ENCODE data around the gene ADSS1. TPM values are rescaled to one million over a fixed set of nuclear protein-coding genes. Genes with fewer than 3 reads are reported as not detected.

Gene ADSS1
- polyA plus RNA-seq, 3 donors from 2014 or later: 0.43 to 2.4 (median 1.2) TPM

GRCh38 chr14:104710071-104710735 lies 13.8 kb upstream of the ADSS1 start:
- Mint-ChIP-seq H3K4me1 (peaks cover 0 to 2% of the 10 kb centered on the region in 2 donors), H3K4me3 (no peak overlapping the region), H3K27ac (no peak overlapping the region), H3K36me3 (no peaks in the 10 kb centered on the region), H3K9me3 (no peaks in the 10 kb centered on the region), H3K27me3 (ENCODE audit: low read depth in 3 of 3) (no peaks in the 10 kb centered on the region)
- no peak for DNase-seq

GRCh38 chr14:104712881-104713734 lies 10.9 kb upstream of the ADSS1 start:
- no peaks in the 10 kb centered on the region for H3K9me3 Mint-ChIP-seq
- no peak overlapping the region for H3K27ac Mint-ChIP-seq
- peaks cover 0 to 3% of the 10 kb centered on the region in 2 donors for H3K4me1 Mint-ChIP-seq
- H3K4me3 Mint-ChIP-seq: no peak overlapping the region
- DNase-seq: no peak
- H3K36me3 Mint-ChIP-seq: no peaks in the 10 kb centered on the region
- no peaks in the 10 kb centered on the region for H3K27me3 Mint-ChIP-seq (ENCODE audit: low read depth in 3 of 3)

GRCh38 chr14:104714066-104714465 lies 10.0 kb upstream of the ADSS1 start:
- no peak for DNase-seq
- Mint-ChIP-seq H3K27ac (no peak overlapping the region), H3K4me1 (peaks cover 0 to 2% of the 10 kb centered on the region in 2 donors), H3K4me3 (no peak overlapping the region), H3K27me3 (ENCODE audit: low read depth in 3 of 3) (no peaks in the 10 kb centered on the region), H3K9me3 (no peaks in the 10 kb centered on the region), H3K36me3 (no peaks in the 10 kb centered on the region)

- Mint-ChIP-seq H3K4me1 (peaks cover 0 to 2% of the 10 kb centered on the region in 2 donors), H3K27me3 (ENCODE audit: low read depth in 3 of 3) (no peaks in the 10 kb centered on the region), H3K9me3 (no peaks in the 10 kb centered on the region), H3K4me3 (no peak overlapping the region), H3K27ac (no peak overlapping the region), H3K36me3 (no peaks in the 10 kb centered on the region)
- DNase-seq: no peak
Observed at GRCh38 chr14:104714681-104715080, 9.3 kb upstream of the ADSS1 start.

GRCh38 chr14:104715416-104715815 lies 8.6 kb upstream of the ADSS1 start:
- peaks cover 0 to 2% (median 0%) of the 10 kb centered on the region in 3 donors for H3K27me3 Mint-ChIP-seq (ENCODE audit: low read depth in 3 of 3)
- DNase-seq: no peak
- H3K9me3 Mint-ChIP-seq: no peaks in the 10 kb centered on the region
- no peak overlapping the region for H3K27ac Mint-ChIP-seq
- H3K4me3 Mint-ChIP-seq: no peak overlapping the region
- no peaks in the 10 kb centered on the region for H3K36me3 Mint-ChIP-seq
- H3K4me1 Mint-ChIP-seq: peaks cover 0 to 2% of the 10 kb centered on the region in 2 donors

GRCh38 chr14:104715871-104716270 lies 8.2 kb upstream of the ADSS1 start:
- H3K27me3 Mint-ChIP-seq (ENCODE audit: low read depth in 3 of 3): peaks cover 0 to 2% (median 0%) of the 10 kb centered on the region in 3 donors
- H3K4me1 Mint-ChIP-seq: peaks cover 0 to 2% of the 10 kb centered on the region in 2 donors
- H3K4me3 Mint-ChIP-seq: no peak overlapping the region
- H3K36me3 Mint-ChIP-seq: no peaks in the 10 kb centered on the region
- H3K27ac Mint-ChIP-seq: no peak overlapping the region
- no peaks in the 10 kb centered on the region for H3K9me3 Mint-ChIP-seq
- DNase-seq: no peak

- no peak for DNase-seq
- Mint-ChIP-seq H3K27me3 (ENCODE audit: low read depth in 3 of 3) (peaks cover 0 to 2% (median 0%) of the 10 kb centered on the region in 3 donors), H3K36me3 (no peaks in the 10 kb centered on the region), H3K9me3 (no peaks in the 10 kb centered on the region), H3K4me1 (peaks cover 0 to 2% of the 10 kb centered on the region in 2 donors), H3K27ac (no peak overlapping the region), H3K4me3 (no peak overlapping the region)
Observed at GRCh38 chr14:104717137-104717536, 6.9 kb upstream of the ADSS1 start.

- Mint-ChIP-seq H3K4me3 (peak overlapping the region in 1 of 5 donors; percentile 59), H3K27ac (no peak overlapping the region), H3K9me3 (no peaks in the 10 kb centered on the region)
Observed at GRCh38 chr14:104717646-104718045, 6.4 kb upstream of the ADSS1 start.

GRCh38 chr14:104718147-104718546 lies 5.9 kb upstream of the ADSS1 start:
- Mint-ChIP-seq H3K9me3 (no peaks in the 10 kb centered on the region), H3K27me3 (ENCODE audit: low read depth in 3 of 3) (peaks cover 0 to 2% (median 0%) of the 10 kb centered on the region in 3 donors), H3K4me1 (peaks cover 0 to 2% of the 10 kb centered on the region in 2 donors), H3K36me3 (no peaks in the 10 kb centered on the region), H3K27ac (peak overlapping the region in 1 of 6 donors; percentile 46), H3K4me3 (peak overlapping the region in 1 of 5 donors; percentile 59)
- no peak for DNase-seq

More at GRCh38 chr14:104717646-104718045, 6.4 kb upstream of the ADSS1 start:
- peak in 1 of 3 donors; percentile 12 for DNase-seq
- Mint-ChIP-seq H3K27me3 (ENCODE audit: low read depth in 3 of 3) (peaks cover 0 to 2% (median 0%) of the 10 kb centered on the region in 3 donors), H3K4me1 (peaks cover 0 to 2% of the 10 kb centered on the region in 2 donors), H3K36me3 (no peaks in the 10 kb centered on the region)

GRCh38 chr14:104718871-104719270 lies 5.2 kb upstream of the ADSS1 start:
- no peak overlapping the region for H3K4me3 Mint-ChIP-seq
- H3K9me3 Mint-ChIP-seq: no peaks in the 10 kb centered on the region
- peaks cover 0 to 2% of the 10 kb centered on the region in 2 donors for H3K4me1 Mint-ChIP-seq
- H3K27ac Mint-ChIP-seq: no peak overlapping the region
- no peak for DNase-seq
- peaks cover 0 to 2% (median 0%) of the 10 kb centered on the region in 3 donors for H3K27me3 Mint-ChIP-seq (ENCODE audit: low read depth in 3 of 3)
- H3K36me3 Mint-ChIP-seq: no peaks in the 10 kb centered on the region

- H3K9me3 Mint-ChIP-seq: no peaks in the 10 kb centered on the region
- H3K36me3 Mint-ChIP-seq: no peaks in the 10 kb centered on the region
- H3K4me3 Mint-ChIP-seq: no peak overlapping the region
- H3K4me1 Mint-ChIP-seq: peaks cover 0 to 2% of the 10 kb centered on the region in 2 donors
- DNase-seq: no peak
- no peak overlapping the region for H3K27ac Mint-ChIP-seq
- H3K27me3 Mint-ChIP-seq (ENCODE audit: low read depth in 3 of 3): peaks cover 0 to 2% (median 0%) of the 10 kb centered on the region in 3 donors
Observed at GRCh38 chr14:104719343-104719742, 4.7 kb upstream of the ADSS1 start.

GRCh38 chr14:104721505-104722431 lies 2.3 kb upstream of the ADSS1 start:
- H3K4me3 Mint-ChIP-seq: peak overlapping the region in 1 of 5 donors; percentile 56
- H3K36me3 Mint-ChIP-seq: no peaks in the 10 kb centered on the region
- H3K4me1 Mint-ChIP-seq: peaks cover 0 to 2% of the 10 kb centered on the region in 2 donors
- H3K27me3 Mint-ChIP-seq (ENCODE audit: low read depth in 3 of 3): peaks cover 0 to 2% (median 0%) of the 10 kb centered on the region in 3 donors
- H3K9me3 Mint-ChIP-seq: no peaks in the 10 kb centered on the region
- no peak overlapping the region for H3K27ac Mint-ChIP-seq
- no peak for DNase-seq

- Mint-ChIP-seq H3K9me3 (no peaks in the 10 kb centered on the region), H3K4me3 (no peak overlapping the region), H3K36me3 (no peaks in the 10 kb centered on the region), H3K4me1 (no peaks in the 10 kb centered on the region), H3K27me3 (ENCODE audit: low read depth in 3 of 3) (peaks cover 1 to 2% (median 2%) of the 10 kb centered on the region in 3 donors), H3K27ac (no peak overlapping the region)
- peak in 1 of 3 donors; percentile 15 for DNase-seq
Observed at GRCh38 chr14:104722938-104723650, 935 bp upstream of the ADSS1 start.
